AG10803 (cell line): ENCODE measurements around the gene CLIP1.
A peak's percentile ranks its signal among the peaks of the same experiment; 100 is the strongest.
"Not testable (repeated sequence)": the region's sequence is repeated elsewhere in the genome, so short reads cannot be mapped to it uniquely, and the experiment has no call there.

Experiments
- DNase-seq: peaks from one replicate; pipeline ENCODE4 v3.0.0; 2010; ENCODE audit warnings: low read depth
- H3K4me3 ChIP-seq: 2 replicates; pipeline ENCODE4 v1.5.1; 2011; ENCODE audit warnings: mild to moderate bottlenecking, low read length, control low read depth
- TF ChIP-seq, protein P1 (sequence below): conservative IDR thresholded peaks from 2 replicates; pipeline ENCODE4 v1.5.1; 2011; ENCODE audit warnings: mild to moderate bottlenecking, low read length, control low read depth, inconsistent platforms

The CLIP1 gene

DNA sequence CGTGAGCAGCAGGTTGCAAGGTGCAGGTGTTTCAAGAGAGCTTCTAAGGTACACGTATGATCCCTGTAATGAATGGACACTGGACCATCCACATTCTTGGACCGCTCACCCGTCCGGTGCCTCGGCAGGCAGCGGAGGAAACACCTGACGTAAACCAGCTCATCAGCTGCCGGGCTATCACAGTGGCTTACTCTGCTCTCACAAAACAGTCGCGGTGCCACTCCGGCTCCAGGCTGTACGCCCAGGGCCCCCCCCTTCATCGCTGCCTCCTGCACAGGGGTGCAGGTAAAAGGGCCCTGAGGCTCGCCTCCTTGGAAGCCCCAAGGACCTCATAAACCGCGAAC, 156.6 kb downstream of the CLIP1 start:
- peak; percentile 20 for DNase-seq
- H3K4me3 ChIP-seq: peak overlapping the region; percentile 99
- TF ChIP-seq, protein P1, sequence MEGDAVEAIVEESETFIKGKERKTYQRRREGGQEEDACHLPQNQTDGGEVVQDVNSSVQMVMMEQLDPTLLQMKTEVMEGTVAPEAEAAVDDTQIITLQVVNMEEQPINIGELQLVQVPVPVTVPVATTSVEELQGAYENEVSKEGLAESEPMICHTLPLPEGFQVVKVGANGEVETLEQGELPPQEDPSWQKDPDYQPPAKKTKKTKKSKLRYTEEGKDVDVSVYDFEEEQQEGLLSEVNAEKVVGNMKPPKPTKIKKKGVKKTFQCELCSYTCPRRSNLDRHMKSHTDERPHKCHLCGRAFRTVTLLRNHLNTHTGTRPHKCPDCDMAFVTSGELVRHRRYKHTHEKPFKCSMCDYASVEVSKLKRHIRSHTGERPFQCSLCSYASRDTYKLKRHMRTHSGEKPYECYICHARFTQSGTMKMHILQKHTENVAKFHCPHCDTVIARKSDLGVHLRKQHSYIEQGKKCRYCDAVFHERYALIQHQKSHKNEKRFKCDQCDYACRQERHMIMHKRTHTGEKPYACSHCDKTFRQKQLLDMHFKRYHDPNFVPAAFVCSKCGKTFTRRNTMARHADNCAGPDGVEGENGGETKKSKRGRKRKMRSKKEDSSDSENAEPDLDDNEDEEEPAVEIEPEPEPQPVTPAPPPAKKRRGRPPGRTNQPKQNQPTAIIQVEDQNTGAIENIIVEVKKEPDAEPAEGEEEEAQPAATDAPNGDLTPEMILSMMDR: no peak

DNA sequence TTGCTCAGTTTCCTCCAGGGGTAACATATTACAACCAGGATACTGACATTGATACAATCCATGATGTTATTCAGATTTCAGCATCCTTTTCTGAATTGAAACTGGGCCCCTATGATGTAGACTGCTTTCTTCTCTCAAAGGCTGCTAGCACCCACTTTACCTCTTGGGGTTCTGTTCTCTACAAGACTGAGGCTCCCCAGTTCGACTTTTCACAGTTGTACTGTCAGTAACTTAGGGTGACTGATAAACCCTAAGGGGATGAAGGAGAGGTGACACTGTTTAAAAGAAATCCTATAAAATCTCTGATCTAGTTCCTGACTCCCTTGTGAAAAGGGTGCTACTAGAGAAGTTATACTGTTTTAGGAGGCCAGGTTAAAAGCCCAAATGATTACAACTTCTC, 157.0 kb downstream of the CLIP1 start:
- DNase-seq: no peak
- TF ChIP-seq, protein P1: no peak
- H3K4me3 ChIP-seq: peak overlapping the region; percentile 99

DNA sequence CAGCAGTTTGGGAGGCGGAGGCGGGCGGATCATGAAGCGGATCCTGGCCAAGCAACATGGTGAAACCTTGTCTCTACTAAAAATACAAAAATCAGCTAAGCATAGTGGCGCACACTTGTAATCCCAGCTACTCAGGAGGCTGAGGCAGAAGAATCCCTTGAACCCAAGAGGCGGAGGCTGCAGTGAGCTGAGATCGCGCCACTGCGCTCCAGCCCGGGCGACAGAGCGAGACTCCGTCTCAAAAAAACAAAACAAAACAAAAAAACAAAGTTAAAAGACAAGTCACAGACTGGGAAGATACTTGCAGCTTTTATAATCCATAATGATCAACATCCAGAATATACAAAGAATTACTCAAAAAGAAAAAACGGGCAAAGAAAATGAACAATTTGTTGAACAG, 161.7 kb downstream of the CLIP1 start:
- H3K4me3 ChIP-seq, DNase-seq: not testable (repeated sequence)

DNA sequence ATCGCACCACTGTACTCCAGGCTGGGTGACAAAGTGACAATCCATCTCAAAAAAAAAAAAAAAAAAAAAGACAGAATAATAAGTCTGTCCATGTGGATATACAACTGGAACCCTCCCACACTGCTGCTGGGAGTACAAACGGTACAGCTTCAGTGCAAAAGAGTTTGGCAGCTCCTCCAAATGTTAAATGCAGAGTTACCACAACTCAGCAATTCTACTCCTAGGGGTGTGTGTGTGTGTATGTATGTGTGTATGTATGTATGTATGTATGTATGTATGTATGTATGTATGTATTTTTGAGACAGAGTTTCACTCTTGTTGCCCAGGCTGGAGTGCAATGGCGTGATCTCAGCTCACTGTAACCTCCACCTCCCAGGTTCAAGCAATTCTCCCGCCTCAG, 163.5 kb downstream of the CLIP1 start:
- DNase-seq: not testable (repeated sequence)

DNA sequence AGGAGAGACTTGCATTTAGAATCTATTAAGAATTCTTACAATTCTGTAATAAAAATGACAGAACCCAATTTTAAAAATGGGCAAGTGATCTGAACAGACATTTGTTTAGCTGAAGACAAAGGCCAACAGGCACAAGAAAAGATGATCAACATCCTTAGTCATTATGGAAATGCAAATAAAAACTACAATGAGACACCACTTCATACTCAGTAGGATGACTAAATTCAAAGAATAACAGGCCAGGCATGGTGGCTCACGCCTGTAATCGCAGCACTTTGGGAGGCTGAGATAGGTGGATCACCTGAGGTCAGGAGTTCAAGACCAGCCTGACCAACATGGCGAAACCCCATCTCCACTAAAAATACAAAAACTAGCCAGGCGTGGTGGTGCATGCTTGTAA, 164.0 kb downstream of the CLIP1 start:
- not testable (repeated sequence) for H3K4me3 ChIP-seq, DNase-seq

More for the DNA sequence above, 163.5 kb downstream of the CLIP1 start:
- not testable (repeated sequence) for H3K4me3 ChIP-seq

DNA sequence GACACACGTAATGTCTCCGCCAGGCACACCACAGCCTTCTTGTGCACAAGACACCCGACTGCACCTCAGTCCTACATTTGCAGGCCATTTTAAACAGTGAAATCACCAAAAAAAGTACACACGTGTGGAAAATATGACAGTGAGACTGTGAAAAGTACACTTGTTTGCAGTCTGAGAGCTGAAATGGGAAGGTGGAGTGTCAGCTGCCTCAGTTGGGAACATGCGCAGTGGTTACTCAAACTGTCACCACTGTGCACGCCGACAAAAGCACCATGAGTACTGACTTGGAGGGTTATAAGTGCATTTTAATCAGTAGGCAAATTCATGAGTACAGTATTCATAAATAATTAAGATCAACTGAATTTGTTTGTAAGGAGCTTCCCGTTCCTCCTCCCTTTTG, 171.9 kb downstream of the CLIP1 start:
- no peak for DNase-seq
- no peak overlapping the region for H3K4me3 ChIP-seq
- TF ChIP-seq, protein P1: no peak

DNA sequence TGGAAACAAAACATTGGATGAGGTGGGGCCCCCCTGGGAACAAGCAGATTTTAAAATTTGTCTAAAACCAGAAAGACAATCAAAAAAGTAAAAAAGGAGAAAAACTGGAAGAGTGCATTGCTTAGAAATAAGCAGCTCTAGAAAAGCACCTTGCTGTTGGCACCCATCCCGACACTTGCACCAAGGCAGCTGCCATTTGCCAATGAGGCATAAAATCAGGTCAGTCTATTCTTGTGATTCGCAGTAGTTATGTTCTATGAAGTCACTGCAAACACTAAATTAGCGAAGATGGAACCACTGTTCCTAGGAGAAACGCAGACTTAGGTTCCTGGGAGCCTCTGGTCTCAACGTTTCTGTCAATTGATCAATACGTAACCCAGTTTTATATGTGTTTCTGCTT, 172.4 kb downstream of the CLIP1 start:
- no peak for DNase-seq
- H3K4me3 ChIP-seq: no peak overlapping the region
- TF ChIP-seq, protein P1: no peak

DNA sequence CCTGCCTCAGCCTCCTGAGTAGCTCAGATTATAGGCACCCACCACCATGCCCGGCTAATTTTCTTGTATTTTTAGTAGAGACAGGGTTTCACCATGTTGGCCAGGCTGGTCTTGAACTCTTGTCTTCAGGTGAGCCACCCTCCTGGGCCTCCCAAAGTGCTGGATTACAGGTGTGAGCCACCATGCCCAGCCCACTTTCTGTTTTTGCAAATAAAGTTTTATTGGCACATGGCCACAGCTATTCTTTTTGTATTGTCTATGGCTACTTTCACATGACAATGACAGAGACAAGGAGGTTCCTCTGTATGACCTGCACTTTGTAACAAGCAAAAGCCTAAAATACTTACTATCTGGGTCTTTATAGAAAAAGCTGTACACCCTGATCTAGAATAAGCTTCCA, 176.9 kb downstream of the CLIP1 start:
- H3K4me3 ChIP-seq: no peak overlapping the region
- no peak for DNase-seq
- TF ChIP-seq, protein P1: no peak

DNA sequence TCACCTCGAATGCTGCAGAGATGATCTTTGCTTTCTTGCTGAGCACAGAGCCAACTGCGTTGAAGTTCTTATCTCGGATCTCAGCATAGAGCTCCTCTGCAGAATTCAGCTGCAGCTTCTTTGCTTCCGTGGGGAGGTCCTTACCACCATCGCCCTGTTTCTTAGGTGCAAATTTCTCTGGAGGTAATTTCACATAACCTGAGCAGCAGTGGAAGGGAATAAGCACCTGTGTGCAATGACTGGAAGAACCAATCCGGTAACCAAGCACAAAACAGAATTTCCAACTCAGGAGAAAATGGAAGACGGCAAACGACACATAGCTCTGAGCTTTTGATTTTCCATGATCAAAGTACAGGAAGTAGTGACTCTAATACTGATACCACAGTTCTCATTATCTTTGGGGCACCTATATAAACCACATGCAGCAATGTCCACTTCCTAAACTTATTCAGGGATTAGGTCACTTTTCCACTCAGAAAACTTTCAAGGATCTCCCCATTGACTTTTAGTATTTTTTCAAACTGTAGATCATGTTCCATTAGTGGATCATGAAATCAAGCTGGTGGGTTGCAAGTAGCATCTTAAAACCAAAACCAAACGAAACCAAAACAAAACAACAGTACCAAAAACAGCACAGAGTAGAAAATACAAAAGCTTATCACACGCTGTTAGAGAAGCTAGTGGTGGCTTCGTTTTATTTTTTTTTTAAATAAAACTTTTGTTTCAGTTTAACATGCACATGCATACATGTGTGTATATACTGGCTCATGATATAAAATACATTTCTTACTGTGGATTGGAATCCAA, 177.7 kb downstream of the CLIP1 start:
- H3K4me3 ChIP-seq: no peak overlapping the region
- TF ChIP-seq, protein P1: no peak
- no peak for DNase-seq
